Psoas muscle (tissue), 8 donors: ENCODE data around the gene ZBTB11. TPM values are rescaled to one million over a fixed set of nuclear protein-coding genes. Genes with fewer than 3 reads are reported as not detected.
"Not testable (repeated sequence)": the region's sequence is repeated elsewhere in the genome, so short reads cannot be mapped to it uniquely, and the experiment has no call there.

ENCODE experiments used
- ATAC-seq, 4 donors: fragments of 200-7000 bp; cut with Tn5 transposase; one replicate each; pipeline ENCODE4 v1.9.1; 2020; ENCODE audit warnings: moderate library complexity in 3 of 4, mild to moderate bottlenecking in 2 of 4
- DNase-seq, 2 donors: peaks; one replicate each; pipeline ENCODE4 v3.0.0-alpha.2; 2020
- H3K27ac ChIP-seq: fragments of 200-600 bp; one replicate; pipeline ENCODE4 v1.8.0; 2022
- H3K27me3 ChIP-seq, 3 donors: fragments of 200-600 bp in 1 of 3; one replicate each; pipeline versions ENCODE4 v1.6.1 to v1.8.0; 2013 to 2022; ENCODE audit warnings: low read length in 2 of 3, mild to moderate bottlenecking in 2 of 3, moderate library complexity in 1 of 3; ENCODE audit not compliant: insufficient read depth in 3 of 3
- H3K36me3 ChIP-seq, 2 donors: fragments of 200-600 bp in 1 of 2; one replicate each; pipeline versions ENCODE4 v1.6.1 to v1.8.0; 2013 to 2022; ENCODE audit warnings: low read depth in 1 of 2, mild to moderate bottlenecking in 1 of 2, moderate library complexity in 1 of 2; ENCODE audit not compliant: insufficient read depth in 1 of 2
- H3K4me1 ChIP-seq: fragments of 200-600 bp; one replicate; pipeline ENCODE4 v1.8.0; 2022
- H3K4me3 ChIP-seq: fragments of 200-600 bp; one replicate; pipeline ENCODE4 v1.8.0; 2022; ENCODE audit warnings: mild to moderate bottlenecking
- H3K9me3 ChIP-seq: fragments of 200-600 bp; one replicate; pipeline ENCODE4 v1.8.0; 2022
- CTCF ChIP-seq: fragments of 200-600 bp; IDR thresholded peaks from one replicate; pipeline ENCODE4 v1.8.0; 2022; ENCODE audit warnings: antibody characterized with exemption
- WGBS, 3 donors: extraction: QIAGEN DNeasy Blood & Tissue Kit; methylation state at CpG; one replicate each; pipeline versions ENCODE4 v1.1.6 to v1.1.7; 2013; 5-methylcytosine and 5-hydroxymethylcytosine counted together
- intact Hi-C, 2 donors: fragments of 100-400 bp; cut with DNase I; formaldehyde crosslinking; loops; one replicate each; pipeline versions ENCODE4 v1.11.0 to v1.14.2; 2022
- polyA plus RNA-seq, 3 donors: library from polyadenylated mRNA; stranded (reverse); fragments of 200-250 nt; gene quantifications; one replicate each; pipeline ENCODE4 v1.2.3, GENCODE V29; 2013
- total RNA-seq, 4 donors: library from RNA; stranded (reverse); fragmentation: NEBNext Ultra II Directional in 2 of 4; extraction: Animal tissue kit (Norgen Biotek cat#: 25700) in 2 of 4; gene quantifications; one replicate each; pipeline versions ENCODE4 v1.2.1 to v1.2.4, GENCODE V29; 2021 to 2023
- donor health status: healthy with polysubstance abuse.
- donor health status: DM: no; HTN: no; CAD: no; lungs with moderate emphysema.
- donor health status: Bipolar disorder and iron deficiency.
- donor health status: healthy.
- donor health status: DM: yes; HTN: yes; CAD: no.
- donor health status: DM: no; HTN: no; CAD: no.
- donor health status: DM: no; HTN: no; CAD: no.
- donor health status: DM: yes; HTN: yes; CAD: no.

The ZBTB11 gene
- total and polyA plus RNA-seq, 7 donors, result 5.5 to 12.6 (median 10.3) TPM

- H3K27ac ChIP-seq, result no peak overlapping the region
- DNase-seq (no peak), ATAC-seq (no peak)
- H3K36me3 ChIP-seq, result no peaks in the 10 kb centered on the region
- intact Hi-C loops, result no loop called here
- no peaks in the 10 kb centered on the region for H3K4me1 ChIP-seq
- no peaks in the 10 kb centered on the region for H3K27me3 ChIP-seq
- H3K4me3 ChIP-seq, result no peak overlapping the region
- TF ChIP-seq CTCF, result no peak
- H3K9me3 ChIP-seq, result no peaks in the 10 kb centered on the region
- 80 to 82% (median 81%) methylated on average over 3 of the region's 3 CpGs for WGBS, 3 donors
Measured at GRCh38 chr3:101642441-101642840, 34.5 kb downstream of the ZBTB11 start.

GRCh38 chr3:101641397-101642115 is 35.4 kb downstream of the ZBTB11 start:
- WGBS, 3 donors, result 76 to 81% (median 81%) methylated on average over 14 of the region's 14 CpGs
- H3K4me3 ChIP-seq, intact Hi-C loops, ATAC-seq, H3K27ac ChIP-seq, DNase-seq, H3K4me1 ChIP-seq, H3K36me3 ChIP-seq, H3K27me3 ChIP-seq, H3K9me3 ChIP-seq: not testable (repeated sequence)

- intact Hi-C loops, result no loop called here
Measured at GRCh38 chr3:101640256-101640655, 36.7 kb downstream of the ZBTB11 start.

GRCh38 chr3:101639280-101639963 is 37.5 kb downstream of the ZBTB11 start:
- no peak overlapping the region for H3K4me3 ChIP-seq
- no peaks in the 10 kb centered on the region for H3K4me1 ChIP-seq
- 75% methylated on average over 18 of the region's 18 CpGs for WGBS, 3 donors
- no peak for TF ChIP-seq CTCF
- no peak for DNase-seq
- intact Hi-C loops, result no loop called here
- no peak for ATAC-seq
- H3K27me3 ChIP-seq, result no peaks in the 10 kb centered on the region
- no peaks in the 10 kb centered on the region for H3K36me3 ChIP-seq
- H3K27ac ChIP-seq, result no peak overlapping the region
- H3K9me3 ChIP-seq, result no peaks in the 10 kb centered on the region

More at GRCh38 chr3:101640256-101640655, 36.7 kb downstream of the ZBTB11 start:
- H3K27ac ChIP-seq, result no peak overlapping the region
- ATAC-seq, result no peak
- no peaks in the 10 kb centered on the region for H3K36me3 ChIP-seq
- no peak overlapping the region for H3K4me3 ChIP-seq
- TF ChIP-seq CTCF, result no peak
- WGBS, 3 donors, result 85 to 89% (median 86%) methylated on average over 10 of the region's 10 CpGs
- DNase-seq, result no peak
- no peaks in the 10 kb centered on the region for H3K9me3 ChIP-seq
- H3K4me1 ChIP-seq, result no peaks in the 10 kb centered on the region
- H3K27me3 ChIP-seq, result no peaks in the 10 kb centered on the region

- Histone ChIP-seq H3K4me1 (no peaks in the 10 kb centered on the region), H3K36me3 (no peaks in the 10 kb centered on the region), H3K27ac (no peak overlapping the region), H3K27me3 (no peaks in the 10 kb centered on the region), H3K9me3 (no peaks in the 10 kb centered on the region), H3K4me3 (no peak overlapping the region)
- no peak for DNase-seq
- no peak for ATAC-seq
- no peak for TF ChIP-seq CTCF
- intact Hi-C loops, result no loop called here
- 72 to 73% (median 73%) methylated on average over 10 of the region's 10 CpGs for WGBS, 3 donors
Measured at GRCh38 chr3:101638261-101638745, 38.6 kb downstream of the ZBTB11 start.
